ENCODE measurements around the gene SCUBE1.

DNA sequence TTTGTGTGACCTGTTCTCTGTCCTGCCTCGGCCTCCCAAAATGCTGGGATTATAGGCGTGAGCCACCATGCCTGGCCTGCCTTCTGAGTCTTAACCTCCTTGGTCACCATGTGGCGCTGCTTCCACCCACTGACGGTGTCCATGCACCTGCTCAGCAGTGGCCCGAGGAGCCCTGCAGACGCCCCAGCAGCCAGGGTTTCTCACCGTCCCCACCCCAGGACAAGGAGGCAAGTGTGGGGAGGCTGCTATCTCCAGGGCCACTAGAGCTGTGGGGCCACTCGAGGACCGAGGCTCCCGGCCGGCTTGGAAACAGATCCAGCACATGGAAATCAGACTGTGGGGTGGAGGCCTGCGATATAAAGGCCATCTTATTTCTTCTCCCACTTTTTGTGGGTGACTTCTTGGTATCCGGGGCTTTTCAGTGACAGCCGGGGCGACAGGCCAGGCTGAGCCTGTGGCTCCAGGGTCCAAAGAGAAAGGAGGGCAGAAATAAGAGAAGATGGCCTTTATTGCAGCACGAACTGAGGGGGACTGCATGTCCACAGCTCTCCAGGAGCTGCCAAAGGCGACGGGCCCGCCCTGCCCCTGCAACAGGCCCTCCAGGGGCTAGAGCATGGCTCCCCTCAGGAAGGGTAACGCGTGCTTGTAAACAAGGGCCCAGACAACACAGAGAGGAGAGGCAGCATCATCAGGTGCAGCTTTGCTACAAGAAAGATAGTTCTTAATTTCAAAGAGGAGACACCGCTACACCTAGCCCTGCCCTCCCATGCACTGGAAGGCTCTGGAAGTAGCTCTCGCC, 176.8 kb downstream of the SCUBE1 start:
- TF ChIP-seq, protein P1, sequence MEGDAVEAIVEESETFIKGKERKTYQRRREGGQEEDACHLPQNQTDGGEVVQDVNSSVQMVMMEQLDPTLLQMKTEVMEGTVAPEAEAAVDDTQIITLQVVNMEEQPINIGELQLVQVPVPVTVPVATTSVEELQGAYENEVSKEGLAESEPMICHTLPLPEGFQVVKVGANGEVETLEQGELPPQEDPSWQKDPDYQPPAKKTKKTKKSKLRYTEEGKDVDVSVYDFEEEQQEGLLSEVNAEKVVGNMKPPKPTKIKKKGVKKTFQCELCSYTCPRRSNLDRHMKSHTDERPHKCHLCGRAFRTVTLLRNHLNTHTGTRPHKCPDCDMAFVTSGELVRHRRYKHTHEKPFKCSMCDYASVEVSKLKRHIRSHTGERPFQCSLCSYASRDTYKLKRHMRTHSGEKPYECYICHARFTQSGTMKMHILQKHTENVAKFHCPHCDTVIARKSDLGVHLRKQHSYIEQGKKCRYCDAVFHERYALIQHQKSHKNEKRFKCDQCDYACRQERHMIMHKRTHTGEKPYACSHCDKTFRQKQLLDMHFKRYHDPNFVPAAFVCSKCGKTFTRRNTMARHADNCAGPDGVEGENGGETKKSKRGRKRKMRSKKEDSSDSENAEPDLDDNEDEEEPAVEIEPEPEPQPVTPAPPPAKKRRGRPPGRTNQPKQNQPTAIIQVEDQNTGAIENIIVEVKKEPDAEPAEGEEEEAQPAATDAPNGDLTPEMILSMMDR (IDR thresholded peaks at IDR 0.05; ENCODE audit: low read length) = no peak
- TF ChIP-seq EZH2 (IDR thresholded peaks at IDR 0.05; ENCODE audit: borderline replicate concordance, low read length) = no peak

Measured in OCI-LY1 (cell line).